C4-2B (cell line): ENCODE measurements around the gene PLA2R1.

Experiments used
- CTCF ChIP-seq: fragments of 450-650 bp; conservative IDR thresholded peaks from 2 replicates; pipeline ENCODE4 v1.5.1; 2017; ENCODE audit warnings: mild to moderate bottlenecking
- ZFX ChIP-seq: fragments of 450-650 bp; IDR thresholded peaks from 2 replicates; pipeline ENCODE4 v1.6.1; 2017

- TF ChIP-seq CTCF, result no peak
- TF ChIP-seq ZFX, result no peak
Measured at GRCh38 chr2:160052531-160052930, 9.9 kb downstream of the PLA2R1 start.
